Activated CD8-positive, alpha-beta T cell treated with anti-CD3 and anti-CD28 coated beads, Interleukin-2, amount 10 ng/mL, durations not matched to agents 7 days and 5 days (primary cell): ENCODE results near the gene PGLYRP4. TPM values are rescaled to one million over a fixed set of nuclear protein-coding genes. Genes with fewer than 3 reads are reported as not detected.

ENCODE experiments used
- ATAC-seq: fragments of 150-1000 bp; cut with Tn5 transposase; one replicate; pipeline ENCODE4 v1.10.0; 2021; ENCODE audit warnings: moderate library complexity
- CTCF ChIA-PET: fragments of 350-600 bp; sonication (Branson Sonifier 250); formaldehyde crosslinking; loops from one replicate; lab custom pipeline; 2021; ENCODE audit warnings: antibody characterized with exemption; lab: Charles Lee
- POLR2A ChIA-PET: fragments of 350-600 bp; sonication (Branson Sonifier 250); formaldehyde crosslinking; loops from one replicate; lab custom pipeline; 2021; ENCODE audit warnings: antibody characterized with exemption; lab: Charles Lee
- DNase-seq: peaks from one replicate; pipeline ENCODE4 v3.0.0-alpha.2; 2020
- H3K27ac Mint-ChIP-seq: one replicate; pipeline ENCODE4 v1.8.0; 2021; ENCODE audit warnings: mild to moderate bottlenecking, mixed read lengths
- H3K27me3 Mint-ChIP-seq: one replicate; pipeline ENCODE4 v1.8.0; 2021; ENCODE audit warnings: low read depth, mixed read lengths
- H3K36me3 Mint-ChIP-seq: one replicate; pipeline ENCODE4 v1.8.0; 2021; ENCODE audit warnings: low read depth, mixed read lengths
- H3K4me1 Mint-ChIP-seq: one replicate; pipeline ENCODE4 v1.8.0; 2021; ENCODE audit warnings: low read depth, mixed read lengths
- H3K4me3 Mint-ChIP-seq: one replicate; pipeline ENCODE4 v1.8.0; 2021; ENCODE audit warnings: mild to moderate bottlenecking, mixed read lengths
- H3K9me3 Mint-ChIP-seq: one replicate; pipeline ENCODE4 v1.8.0; 2022; ENCODE audit warnings: mixed read lengths; ENCODE audit not compliant: insufficient read depth
- total RNA-seq, 2 experiments: library from RNA; stranded (reverse); gene quantifications; one replicate each; pipeline ENCODE4 v1.2.3, GENCODE V29; 2021

The PGLYRP4 gene
- total RNA-seq, 2 experiments from 2014 or later: not detected

DNA sequence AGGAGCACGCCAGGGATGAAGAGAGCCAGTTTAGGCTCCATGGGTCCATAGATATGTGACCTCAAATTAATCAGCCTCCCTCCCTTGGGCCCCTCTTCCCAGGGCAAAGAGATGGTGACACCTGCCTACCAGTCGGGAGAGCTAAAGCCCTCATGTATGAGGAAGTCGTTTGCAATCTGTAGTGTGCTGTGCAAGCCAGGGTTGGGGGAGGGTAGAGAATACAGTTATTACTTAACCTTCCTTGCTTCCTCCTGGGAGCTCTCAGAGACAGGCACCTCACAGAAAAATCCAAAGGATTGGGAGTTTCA, 4.0 kb downstream of the PGLYRP4 start:
- H3K4me3 Mint-ChIP-seq: no peak overlapping the region
- ATAC-seq: no peak
- peaks cover 43% of the 10 kb centered on the region for H3K4me1 Mint-ChIP-seq
- H3K27ac Mint-ChIP-seq: no peak overlapping the region
- H3K27me3 Mint-ChIP-seq: peaks cover 50% of the 10 kb centered on the region
- H3K36me3 Mint-ChIP-seq: no peaks in the 10 kb centered on the region
- ChIA-PET POLR2A (no interaction called here), CTCF (interaction anchor here (2.8 to 4.5 kb wide), 3 partner anchors 8 to 150 kb away, joined by 10 to 25 read pairs (median 19); partner anchors contain the start of gene S100A9)
- peak; percentile 15 for DNase-seq
- no peaks in the 10 kb centered on the region for H3K9me3 Mint-ChIP-seq

DNA sequence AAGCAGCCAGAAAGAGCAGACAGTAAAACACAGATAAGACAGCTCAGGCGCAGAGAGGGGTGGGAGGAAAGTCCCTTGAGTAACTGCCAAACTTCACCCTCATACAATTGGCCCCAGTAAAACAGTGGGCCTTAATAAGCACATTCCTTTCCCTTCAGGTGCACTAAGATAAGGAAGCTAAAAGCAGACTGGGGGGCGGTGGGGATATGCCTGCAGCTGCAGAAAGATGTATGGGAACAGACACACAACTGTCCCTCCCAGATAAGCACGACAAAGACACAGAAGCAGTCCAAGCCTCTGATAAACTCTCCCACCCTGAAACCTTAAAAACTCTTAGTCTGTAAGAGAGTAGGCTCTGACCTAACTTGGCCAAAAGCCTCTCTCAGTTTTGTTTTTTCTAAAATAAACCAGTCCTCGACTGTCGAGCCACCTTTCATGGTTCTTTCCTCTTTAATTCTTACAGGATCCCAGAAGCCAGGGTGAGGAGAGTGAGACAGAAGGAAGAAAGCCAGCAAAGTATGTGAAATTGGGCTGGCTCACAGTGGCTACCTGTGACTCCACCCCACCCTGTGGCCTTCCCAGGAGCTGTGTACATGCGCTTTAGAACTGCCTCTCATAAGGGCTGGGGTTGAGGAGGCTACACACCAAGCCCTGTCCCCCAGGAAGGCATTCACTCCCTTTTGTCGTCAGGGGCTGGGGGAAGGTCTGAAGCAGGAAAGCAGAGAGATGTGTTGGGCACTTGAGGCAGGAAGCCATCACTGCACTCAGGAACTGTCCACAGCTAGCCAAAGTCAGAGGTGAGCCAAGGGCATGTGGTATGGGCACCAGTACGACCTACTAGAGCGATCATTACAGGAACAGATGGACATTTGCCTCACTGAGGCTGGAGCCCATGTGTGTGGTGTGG, 4.6 kb downstream of the PGLYRP4 start:
- H3K36me3 Mint-ChIP-seq: no peaks in the 10 kb centered on the region
- no peaks in the 10 kb centered on the region for H3K9me3 Mint-ChIP-seq
- no peak for ATAC-seq
- no peak overlapping the region for H3K27ac Mint-ChIP-seq
- ChIA-PET POLR2A (no interaction called here), CTCF (interaction anchor here (1.7 to 4.5 kb wide), 5 partner anchors 9 to 166 kb away, joined by 5 to 25 read pairs (median 10); partner anchors contain the start of gene S100A9)
- H3K27me3 Mint-ChIP-seq: peaks cover 49% of the 10 kb centered on the region
- peaks cover 49% of the 10 kb centered on the region for H3K4me1 Mint-ChIP-seq
- peak; percentile 17 for DNase-seq
- H3K4me3 Mint-ChIP-seq: no peak overlapping the region

DNA sequence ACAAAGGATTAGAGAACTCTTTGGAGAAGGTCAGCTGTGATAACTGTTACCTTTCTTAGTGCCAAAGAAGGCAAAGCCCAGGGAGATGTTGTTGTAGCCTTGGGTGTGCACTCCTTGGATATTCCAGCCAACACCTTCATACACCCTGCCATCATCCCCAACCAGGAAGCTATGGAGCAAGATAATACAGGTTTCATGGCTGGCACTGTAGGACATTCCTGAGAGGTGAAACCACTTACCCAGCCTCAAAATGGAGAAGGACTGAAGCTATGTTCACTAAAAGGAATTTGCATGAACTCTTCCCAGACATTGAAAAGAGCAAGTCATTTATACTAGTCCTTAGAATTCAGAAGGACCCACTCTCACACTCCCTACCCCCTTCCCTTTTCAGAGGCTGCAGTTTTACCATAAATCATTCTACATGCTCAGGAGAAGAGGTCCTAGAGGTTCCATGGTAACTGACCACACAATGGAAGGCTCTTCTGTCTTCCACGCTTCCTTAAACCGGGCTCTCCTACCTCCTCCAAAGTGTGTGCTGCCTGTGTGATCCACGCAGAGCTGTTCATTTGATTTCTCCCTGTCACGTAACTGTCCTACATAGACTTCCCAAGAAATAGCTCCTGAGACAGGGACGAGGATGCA, 5.5 kb downstream of the PGLYRP4 start:
- Mint-ChIP-seq H3K4me1 (peaks cover 50% of the 10 kb centered on the region), H3K36me3 (no peaks in the 10 kb centered on the region), H3K4me3 (no peak overlapping the region), H3K27me3 (peaks cover 53% of the 10 kb centered on the region), H3K27ac (no peak overlapping the region), H3K9me3 (no peaks in the 10 kb centered on the region)
- no peak for ATAC-seq
- POLR2A ChIA-PET: no interaction called here
- CTCF ChIA-PET: interaction anchor here (1.7 to 4.5 kb wide), 3 partner anchors 10 to 167 kb away, joined by 5 to 25 read pairs (median 8); no protein-coding TSS in a partner anchor
- DNase-seq: no peak

DNA sequence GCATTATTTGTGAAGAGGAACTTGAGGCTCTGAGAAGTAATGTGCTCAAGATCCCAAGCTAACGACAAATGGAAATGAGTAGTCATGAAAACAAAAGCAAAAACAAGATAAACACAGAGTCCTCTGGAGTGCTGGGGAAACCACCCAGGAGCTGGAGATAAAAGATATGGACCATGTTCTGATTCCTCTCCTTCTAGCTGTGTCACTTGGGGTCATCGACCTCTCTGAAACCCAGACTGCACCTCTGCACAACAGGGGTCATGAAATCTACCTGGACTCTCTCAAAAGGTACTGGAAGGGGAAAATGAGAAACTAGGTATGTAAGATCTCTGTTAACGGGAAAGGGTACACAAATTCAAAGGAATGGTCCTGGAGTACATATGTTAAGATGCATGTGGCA, 6.5 kb downstream of the PGLYRP4 start:
- peaks cover 52% of the 10 kb centered on the region for H3K27me3 Mint-ChIP-seq
- DNase-seq (no peak), ATAC-seq (no peak)
- H3K27ac Mint-ChIP-seq: no peak overlapping the region
- ChIA-PET POLR2A (no interaction called here), CTCF (interaction anchor here (1.9 to 4.5 kb wide), 3 partner anchors 11 to 153 kb away, joined by 6 to 25 read pairs (median 8); no protein-coding TSS in a partner anchor)
- H3K4me1 Mint-ChIP-seq: peaks cover 50% of the 10 kb centered on the region
- no peaks in the 10 kb centered on the region for H3K36me3 Mint-ChIP-seq
- H3K4me3 Mint-ChIP-seq: no peak overlapping the region
- no peaks in the 10 kb centered on the region for H3K9me3 Mint-ChIP-seq

DNA sequence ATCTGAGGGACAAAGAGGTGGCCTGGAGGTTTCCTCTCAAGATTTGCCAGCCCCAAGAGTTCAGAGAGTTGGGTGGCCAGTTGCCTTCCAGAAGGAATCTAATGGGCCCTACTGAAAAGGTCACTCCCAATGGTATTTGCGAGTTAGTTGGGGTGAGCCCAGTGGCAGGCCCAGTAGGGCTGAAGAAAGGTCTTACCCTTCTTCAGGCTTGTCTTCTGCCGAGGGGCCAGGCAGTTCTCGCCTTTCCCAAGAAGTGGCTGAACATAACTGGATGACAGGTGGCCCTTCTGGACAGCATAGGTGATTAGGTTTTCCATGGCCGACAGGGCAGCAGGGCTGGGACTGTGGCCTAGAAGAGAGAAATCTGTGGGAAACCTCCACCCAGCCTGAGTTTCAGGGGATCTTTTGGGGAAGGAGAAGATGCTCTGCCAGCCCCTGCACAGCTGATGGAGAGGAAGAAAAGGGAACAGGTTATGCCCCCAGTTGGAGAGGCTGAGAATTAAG, 7.2 kb downstream of the PGLYRP4 start:
- ChIA-PET CTCF (interaction anchor here (1.9 to 4.5 kb wide), 3 partner anchors 12 to 154 kb away, joined by 6 to 25 read pairs (median 8); no protein-coding TSS in a partner anchor), POLR2A (no interaction called here)
- ATAC-seq (no peak), DNase-seq (peak; percentile 17)
- H3K27me3 Mint-ChIP-seq: peaks cover 48% of the 10 kb centered on the region
- no peak overlapping the region for H3K27ac Mint-ChIP-seq
- no peak overlapping the region for H3K4me3 Mint-ChIP-seq
- H3K9me3 Mint-ChIP-seq: no peaks in the 10 kb centered on the region
- peaks cover 47% of the 10 kb centered on the region for H3K4me1 Mint-ChIP-seq
- H3K36me3 Mint-ChIP-seq: no peaks in the 10 kb centered on the region

DNA sequence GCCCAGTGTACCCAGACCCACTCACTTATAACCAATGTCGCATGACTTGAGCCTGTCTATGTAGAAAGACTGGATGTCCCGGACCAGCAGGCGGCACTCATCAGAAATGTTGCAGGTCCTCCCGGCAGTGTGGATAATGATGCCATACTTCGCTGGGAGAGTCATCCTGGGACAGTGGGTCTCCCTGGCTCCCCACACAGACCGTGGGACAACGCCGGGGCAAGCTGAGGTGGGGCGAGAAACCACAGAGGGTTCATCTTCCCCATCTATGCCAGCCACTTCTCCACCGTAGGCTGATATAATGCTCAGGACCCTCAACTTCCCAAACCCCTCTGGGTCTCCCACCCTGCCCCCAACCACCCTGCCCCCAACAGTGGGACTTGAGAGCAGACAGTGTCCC, 8.3 kb downstream of the PGLYRP4 start:
- CTCF ChIA-PET: interaction anchor here (4.5 kb wide), 1 partner anchor 13 kb away, joined by 25 read pairs; no protein-coding TSS in a partner anchor

DNA sequence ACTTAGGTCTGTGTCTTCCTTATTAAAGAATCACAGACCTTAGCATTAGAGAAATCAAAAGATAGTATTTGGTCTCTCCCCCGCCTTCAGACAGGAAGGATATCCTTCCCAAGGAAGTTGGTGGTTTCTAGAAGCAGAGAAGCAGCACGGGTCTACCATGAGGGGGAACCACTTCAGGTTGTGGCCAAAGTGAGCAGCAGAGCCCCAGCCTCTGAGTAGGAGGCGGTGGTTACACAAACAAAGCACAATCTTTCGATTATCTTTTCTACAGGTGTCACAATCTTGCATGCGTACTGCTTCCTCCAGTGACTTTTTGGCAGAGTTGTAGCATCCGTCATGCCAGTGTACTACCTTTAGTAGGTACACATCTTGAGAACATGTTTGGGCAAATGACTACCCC, 8.8 kb downstream of the PGLYRP4 start:
- DNase-seq: peak; percentile 56
- CTCF ChIA-PET: no interaction called here
- H3K36me3 Mint-ChIP-seq: no peaks in the 10 kb centered on the region
- ATAC-seq: peak; percentile 80
- no peak overlapping the region for H3K27ac Mint-ChIP-seq
- peaks cover 32% of the 10 kb centered on the region for H3K4me1 Mint-ChIP-seq
- no peaks in the 10 kb centered on the region for H3K9me3 Mint-ChIP-seq
- peaks cover 40% of the 10 kb centered on the region for H3K27me3 Mint-ChIP-seq
- POLR2A ChIA-PET: no interaction called here
- no peak overlapping the region for H3K4me3 Mint-ChIP-seq

More for the DNA sequence above, 8.3 kb downstream of the PGLYRP4 start:
- Mint-ChIP-seq H3K4me3 (no peak overlapping the region), H3K4me1 (peaks cover 36% of the 10 kb centered on the region), H3K27ac (peak overlapping the region; percentile 41), H3K27me3 (peaks cover 39% of the 10 kb centered on the region), H3K36me3 (no peaks in the 10 kb centered on the region), H3K9me3 (no peaks in the 10 kb centered on the region)
- peak; percentile 4 for ATAC-seq
- no peak for DNase-seq
- POLR2A ChIA-PET: no interaction called here

DNA sequence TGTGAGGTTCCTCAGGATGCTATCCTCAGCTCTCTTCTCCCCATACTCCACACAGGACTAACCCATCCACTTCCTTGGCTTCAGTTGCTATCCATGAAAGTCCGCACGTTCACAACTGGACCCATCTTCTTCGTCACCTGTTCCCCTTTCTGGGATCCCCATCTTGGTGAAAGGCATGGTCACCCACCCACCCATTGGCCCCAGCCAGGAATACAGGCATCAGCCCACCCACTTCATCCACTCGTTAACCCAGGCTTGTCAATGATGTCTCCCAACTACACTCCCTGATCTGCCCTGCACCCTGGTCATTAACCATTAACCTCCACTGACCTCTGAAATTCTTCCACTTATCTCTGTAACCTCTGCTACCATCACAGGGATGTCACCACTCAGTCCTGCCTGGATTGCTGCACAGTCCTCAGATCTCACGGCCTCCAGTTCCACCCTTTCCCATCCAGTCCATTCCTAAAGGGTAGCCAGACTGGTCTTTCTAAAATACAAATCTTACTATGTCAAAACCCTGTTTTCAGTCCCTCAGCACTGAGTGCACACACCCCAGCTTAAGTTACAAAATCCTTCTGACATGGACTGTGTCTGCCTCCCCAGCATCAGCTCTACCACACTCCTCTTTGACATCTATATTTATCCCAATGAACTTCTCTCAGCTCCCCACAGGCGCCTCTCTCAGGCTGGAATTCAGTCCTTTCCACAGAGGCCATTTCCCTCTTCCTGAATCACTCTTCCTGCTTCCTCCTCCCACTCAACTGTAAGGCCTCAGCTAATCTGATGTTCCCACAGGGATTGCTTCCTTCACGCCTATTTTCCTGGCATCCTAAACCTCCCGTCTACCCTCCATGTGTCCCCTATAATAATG, 10.4 kb downstream of the PGLYRP4 start:
- Mint-ChIP-seq H3K9me3 (no peaks in the 10 kb centered on the region), H3K27ac (no peak overlapping the region), H3K4me1 (peaks cover 19% of the 10 kb centered on the region), H3K27me3 (peaks cover 35% of the 10 kb centered on the region), H3K4me3 (no peak overlapping the region), H3K36me3 (no peaks in the 10 kb centered on the region)
- ChIA-PET POLR2A (no interaction called here), CTCF (interaction anchor here (1.5 kb wide), 1 partner anchor 14 kb away, joined by 4 read pairs; no protein-coding TSS in a partner anchor)
- DNase-seq (no peak), ATAC-seq (no peak)

DNA sequence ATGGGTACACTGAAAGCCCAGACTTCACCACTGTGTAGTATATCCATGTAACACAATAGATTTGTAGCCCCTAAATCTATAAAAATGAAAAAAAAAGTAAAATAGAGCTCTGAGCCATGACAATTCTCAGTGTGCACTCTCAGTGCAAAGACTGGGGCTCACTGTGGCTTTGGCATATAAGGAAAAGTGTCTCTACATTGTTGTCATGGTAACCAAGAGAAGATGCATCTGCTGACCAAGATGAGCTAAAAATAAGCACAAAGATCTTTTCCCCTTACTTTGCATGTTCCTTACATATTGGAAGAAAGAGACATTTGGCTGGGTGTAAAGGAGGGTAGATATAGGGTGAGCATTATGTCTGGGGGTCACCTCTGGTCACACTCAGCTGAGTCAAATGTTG, 12.0 kb downstream of the PGLYRP4 start:
- no peak overlapping the region for H3K27ac Mint-ChIP-seq
- ChIA-PET POLR2A (no interaction called here), CTCF (interaction anchor here (1.3 kb wide), 1 partner anchor 19 kb away, joined by 6 read pairs; no protein-coding TSS in a partner anchor)
- peaks cover 5% of the 10 kb centered on the region for H3K9me3 Mint-ChIP-seq
- DNase-seq: no peak
- ATAC-seq: no peak
- H3K27me3 Mint-ChIP-seq: peaks cover 25% of the 10 kb centered on the region
- H3K4me3 Mint-ChIP-seq: no peak overlapping the region
- no peaks in the 10 kb centered on the region for H3K36me3 Mint-ChIP-seq
- H3K4me1 Mint-ChIP-seq: peaks cover 19% of the 10 kb centered on the region

DNA sequence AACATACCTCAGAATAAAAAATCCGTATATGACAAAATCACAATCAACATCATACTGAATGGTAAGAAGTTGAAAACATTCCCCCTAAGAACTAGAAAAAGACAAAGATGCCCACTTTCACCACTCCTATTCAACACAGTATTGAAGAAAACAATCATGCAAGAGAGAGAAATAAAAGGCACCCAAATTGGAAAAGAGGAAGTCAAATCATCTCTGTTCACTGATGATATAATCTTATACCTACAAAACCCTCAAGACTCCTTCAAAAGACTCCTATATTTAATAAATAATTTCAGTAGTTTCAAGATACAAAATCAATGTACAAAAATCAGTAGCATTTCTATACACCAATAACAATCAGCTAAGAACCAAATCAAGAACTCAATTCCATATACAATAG, 14.7 kb downstream of the PGLYRP4 start:
- no peaks in the 10 kb centered on the region for H3K4me1 Mint-ChIP-seq
- ChIA-PET POLR2A (no interaction called here), CTCF (no interaction called here)
- H3K36me3 Mint-ChIP-seq: no peaks in the 10 kb centered on the region
- no peak overlapping the region for H3K4me3 Mint-ChIP-seq
- no peak overlapping the region for H3K27ac Mint-ChIP-seq
- DNase-seq: no peak
- H3K27me3 Mint-ChIP-seq: peaks cover 29% of the 10 kb centered on the region
- peaks cover 5% of the 10 kb centered on the region for H3K9me3 Mint-ChIP-seq
- ATAC-seq: no peak

DNA sequence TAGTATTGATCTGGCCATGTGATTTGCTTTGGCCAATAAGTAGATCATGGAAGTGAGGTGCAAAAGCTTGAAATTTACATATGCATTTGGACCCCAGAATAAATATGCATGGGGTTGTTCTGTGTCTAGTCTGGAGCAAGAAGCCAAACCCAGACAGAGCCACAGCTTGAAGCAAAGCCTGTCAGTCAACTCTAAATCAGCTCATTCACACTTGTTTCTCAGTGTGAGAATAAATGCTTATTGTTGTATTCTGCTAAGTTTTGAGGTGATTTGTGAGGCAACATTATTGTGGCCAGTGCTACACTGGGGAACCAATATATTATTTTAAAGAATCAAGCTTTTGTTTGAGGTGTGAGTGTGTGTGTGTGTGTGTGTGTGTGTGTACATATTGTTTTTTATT, 23.7 kb downstream of the PGLYRP4 start:
- no peaks in the 10 kb centered on the region for H3K27me3 Mint-ChIP-seq

More for the DNA sequence above, 23.7 kb downstream of the PGLYRP4 start:
- Mint-ChIP-seq H3K27ac (no peak overlapping the region), H3K4me3 (no peak overlapping the region), H3K4me1 (no peaks in the 10 kb centered on the region), H3K36me3 (no peaks in the 10 kb centered on the region), H3K9me3 (peaks cover 5% of the 10 kb centered on the region)
- DNase-seq (no peak), ATAC-seq (no peak)
- ChIA-PET CTCF (interaction anchor here (0.9 kb wide), 1 partner anchor 10 kb away, joined by 3 read pairs; no protein-coding TSS in a partner anchor), POLR2A (no interaction called here)
